GM23338 (cell line): Measurements from ENCODE around the gene TMEM212. TPM values are rescaled to one million over a fixed set of nuclear protein-coding genes. Genes with fewer than 3 reads are reported as not detected.

Experiments used
- ATAC-seq: fragments of 200-7000 bp; cut with Tn5 transposase; 3 replicates; pipeline ENCODE4 v1.9.1; 2020
- DNase-seq: peaks from one replicate; pipeline ENCODE4 v3.0.0-alpha.2; 2015; ENCODE audit warnings: low spot score
- H2AFZ ChIP-seq: fragments of 200-600 bp; sonication (generic); 2 replicates; pipeline ENCODE4 v1.8.0; 2016; ENCODE audit warnings: antibody characterized with exemption, mild to moderate bottlenecking, moderate library complexity
- H3F3A ChIP-seq: fragments of 200-600 bp; sonication (generic); replicated peaks from 2 replicates; pipeline ENCODE4 v1.8.0; 2017; ENCODE audit warnings: antibody characterized with exemption, mixed run types, low read depth
- H3K27ac ChIP-seq: fragments of 200-600 bp; sonication (generic); 2 replicates; pipeline ENCODE4 v1.6.1; 2016; ENCODE audit warnings: low read depth
- H3K27me3 ChIP-seq: fragments of 200-600 bp; sonication (generic); 2 replicates; pipeline ENCODE4 v1.8.0; 2016; ENCODE audit warnings: mild to moderate bottlenecking, mixed run types, moderate library complexity; ENCODE audit not compliant: insufficient read depth
- H3K36me3 ChIP-seq: fragments of 200-600 bp; sonication (generic); 2 replicates; pipeline ENCODE4 v1.8.0; 2016; ENCODE audit warnings: mild to moderate bottlenecking; ENCODE audit not compliant: insufficient read depth
- H3K4me1 ChIP-seq: fragments of 200-600 bp; sonication (generic); 2 replicates; pipeline ENCODE4 v1.8.0; 2016; ENCODE audit warnings: mild to moderate bottlenecking, moderate library complexity; ENCODE audit not compliant: insufficient read depth
- H3K4me2 ChIP-seq: fragments of 200-600 bp; sonication (generic); 2 replicates; pipeline ENCODE4 v1.7.1; 2017; ENCODE audit warnings: mixed run types
- H3K4me3 ChIP-seq: fragments of 200-600 bp; sonication (generic); 2 replicates; pipeline ENCODE4 v1.6.1; 2016; ENCODE audit warnings: mixed run types
- H3K79me2 ChIP-seq: fragments of 200-600 bp; sonication (generic); replicated peaks from 2 replicates; pipeline ENCODE4 v1.8.0; 2017; ENCODE audit warnings: mild to moderate bottlenecking; ENCODE audit not compliant: insufficient read depth
- H3K9me2 ChIP-seq: fragments of 200-600 bp; sonication (generic); 2 replicates; pipeline ENCODE4 v1.8.0; 2017; ENCODE audit not compliant: insufficient read depth
- H4K20me1 ChIP-seq: fragments of 200-600 bp; sonication (generic); replicated peaks from 2 replicates; pipeline ENCODE4 v1.8.0; 2017; ENCODE audit warnings: mild to moderate bottlenecking; ENCODE audit not compliant: insufficient read depth
- H3K27ac Mint-ChIP-seq: 2 replicates; pipeline ENCODE4 v1.8.0; 2020; ENCODE audit warnings: inconsistent platforms, mild to moderate bottlenecking, moderate library complexity, mixed read lengths
- H3K27me3 Mint-ChIP-seq: 3 replicates; pipeline ENCODE4 v1.8.0; 2022; ENCODE audit warnings: low read depth, mild to moderate bottlenecking, moderate library complexity, mixed read lengths, inconsistent platforms; ENCODE audit not compliant: insufficient read depth, poor library complexity
- H3K36me3 Mint-ChIP-seq: 3 replicates; pipeline ENCODE4 v1.8.0; 2021; ENCODE audit warnings: low read depth, mild to moderate bottlenecking, inconsistent platforms, moderate library complexity, mixed read lengths
- H3K4me1 Mint-ChIP-seq: 3 replicates; pipeline ENCODE4 v1.8.0; 2020; ENCODE audit warnings: mild to moderate bottlenecking, inconsistent platforms, mixed read lengths
- H3K4me3 Mint-ChIP-seq: 3 replicates; pipeline ENCODE4 v1.8.0; 2021; ENCODE audit warnings: moderate library complexity, mild to moderate bottlenecking, inconsistent platforms, mixed read lengths
- H3K9me3 Mint-ChIP-seq: 3 replicates; pipeline ENCODE4 v1.8.0; 2020; ENCODE audit warnings: moderate library complexity, mild to moderate bottlenecking, inconsistent platforms, mixed read lengths
- CREB1 ChIP-seq: fragments of 250-450 bp; sonication (Bioruptor Pico); IDR thresholded peaks from 2 replicates; pipeline ENCODE4 v1.5.0; 2020; ENCODE audit warnings: low read depth, mild to moderate bottlenecking, moderate library complexity
- CTCF ChIP-seq, 2 experiments: fragments of 200-600 bp in 1 of 2; sonication (generic) in 1 of 2; conservative IDR thresholded peaks; 2 replicates each; pipeline versions ENCODE4 v1.5.1 to v1.6.1; 2016 to 2017; ENCODE audit warnings: antibody characterized with exemption in 2 of 2, low read depth in 2 of 2, mild to moderate bottlenecking in 2 of 2, moderate library complexity in 1 of 2
- EZH2 ChIP-seq: fragments of 200-600 bp; sonication (generic); IDR thresholded peaks from one replicate; pipeline ENCODE4 v1.8.0; 2017; ENCODE audit warnings: antibody characterized with exemption, mild to moderate bottlenecking, low read depth; ENCODE audit not compliant: unreplicated experiment
- EZH2phosphoT487 ChIP-seq: fragments of 200-600 bp; sonication (generic); IDR thresholded peaks from one replicate; pipeline ENCODE4 v1.8.1; 2018; ENCODE audit warnings: antibody characterized with exemption; ENCODE audit not compliant: unreplicated experiment
- NANOG ChIP-seq: IDR thresholded peaks from 2 replicates; pipeline ENCODE4 v1.6.1; 2016; ENCODE audit warnings: antibody characterized with exemption, borderline replicate concordance
- POLR2AphosphoS5 ChIP-seq: IDR thresholded peaks from 2 replicates; pipeline ENCODE4 v1.6.1; 2016; ENCODE audit warnings: antibody characterized with exemption, low read depth
- ZNF114 ChIP-seq: fragments of 250-450 bp; sonication (Bioruptor Pico); IDR thresholded peaks from 2 replicates; pipeline ENCODE4 v1.5.0; 2020; ENCODE audit warnings: mild to moderate bottlenecking, moderate library complexity
- ZNF462 ChIP-seq: fragments of 250-450 bp; sonication (Bioruptor Pico); IDR thresholded peaks from 2 replicates; pipeline ENCODE4 v1.5.0; 2020; ENCODE audit warnings: mild to moderate bottlenecking, moderate library complexity
- polyA plus RNA-seq: library from polyadenylated mRNA; unstranded; fragments of >200 nt; fragmentation: Nextera tagmentation; extraction: Ambion mirVana; gene quantifications from 2 replicates; pipeline ENCODE4 v1.2.1, GENCODE V29; 2016
- total RNA-seq: library from RNA; depleted of rRNA; stranded (reverse); fragments of >200 nt; shearing (Covaris generic); gene quantifications from 2 replicates; pipeline ENCODE4 v1.2.3, GENCODE V29; 2014

Gene TMEM212
- total and polyA plus RNA-seq, 2 experiments from 2014 or later: not detected

GRCh38 chr3:171881251-171881650, 38.1 kb downstream of the TMEM212 start:
- H3K79me2 ChIP-seq: no peaks in the 10 kb centered on the region
- Mint-ChIP-seq H3K4me3 (no peak overlapping the region), H3K27me3 (peaks cover 6% of the 10 kb centered on the region), H3K36me3 (no peaks in the 10 kb centered on the region), H3K27ac (no peak overlapping the region), H3K9me3 (no peaks in the 10 kb centered on the region), H3K4me1 (peaks cover 32% of the 10 kb centered on the region)
- ATAC-seq: no peak
- no peak for DNase-seq
- no peaks in the 10 kb centered on the region; the same call in 1 of the 2 replicates for H3K9me2 ChIP-seq
- H3K4me3 ChIP-seq: no peak overlapping the region
- H2AFZ ChIP-seq: no peak overlapping the region
- no peak overlapping the region for H3K27ac ChIP-seq
- no peaks in the 10 kb centered on the region for H3F3A ChIP-seq
- H3K4me2 ChIP-seq: no peak overlapping the region
- H3K36me3 ChIP-seq: no peaks in the 10 kb centered on the region
- no peak for TF ChIP-seq CTCF (conservative IDR thresholded peaks at IDR 0.05; ENCODE audit: low read depth in 2 of 2)
- TF ChIP-seq POLR2AphosphoS5: no peak
- TF ChIP-seq ZNF114 (CRISPR knock-in tag): no peak
- no peak for TF ChIP-seq EZH2phosphoT487
- no peak for TF ChIP-seq EZH2
- no peak for TF ChIP-seq ZNF462 (CRISPR knock-in tag)
- TF ChIP-seq NANOG: no peak
- TF ChIP-seq CREB1: no peak
- H3K4me1 ChIP-seq: peaks cover 26% of the 10 kb centered on the region
- no peaks in the 10 kb centered on the region for H3K27me3 ChIP-seq
- no peaks in the 10 kb centered on the region for H4K20me1 ChIP-seq
